ENCODE measurements around the gene OCA2. TPM values are rescaled to one million over a fixed set of nuclear protein-coding genes. Genes with fewer than 3 reads are reported as not detected.

OCA2 gene
- total and polyA plus RNA-seq, 2 of the 8 experiments (the other 6 are each of a cell fraction or from before 2014, with no cell fraction given): 0.20 TPM

- H3K79me1 ChIP-seq (ENCODE audit: low read depth, low read length): no peaks in the 10 kb centered on the region
- no peaks in the 10 kb centered on the region for H4K20me1 ChIP-seq (replicated peaks in 1 of 2; ENCODE audit: control insufficient read depth in 1 of 2, insufficient read depth in 2 of 2, low read length in 2 of 2)
- H3K56ac ChIP-seq (replicated peaks; ENCODE audit: insufficient read length, low read depth, low read length): no peak overlapping the region
- no peak overlapping the region for H3K23ac ChIP-seq (ENCODE audit: insufficient read length)
- no peak overlapping the region for H3K27ac ChIP-seq (ENCODE audit: low read depth, low read length)
- H3K4me3 ChIP-seq (ENCODE audit: extremely low read depth in 1 of 4, insufficient read depth in 2 of 4, low read depth in 3 of 4, low read length in 4 of 4): no peak overlapping the region
- no peaks in the 10 kb centered on the region for H3K79me2 ChIP-seq (ENCODE audit: control insufficient read depth in 1 of 2, insufficient read depth in 2 of 2, low read length in 2 of 2)
- no peak overlapping the region for H4K5ac ChIP-seq (ENCODE audit: insufficient read length, low read depth, low read length)
- no peak overlapping the region for H3K9ac ChIP-seq (replicated peaks in 1 of 4; ENCODE audit: extremely low read depth in 1 of 4, low read depth in 3 of 4, low read length in 3 of 4)
- no peak overlapping the region for H3K14ac ChIP-seq (ENCODE audit: insufficient read length)
- ChIA-PET POLR2A (ENCODE audit: partially characterized antibody) (no interaction called here), CTCF (ENCODE audit: partially characterized antibody) (no interaction called here)
- H2AK5ac ChIP-seq (ENCODE audit: low read depth, low read length): no peak overlapping the region
- peaks cover 0 to 3% of the 10 kb centered on the region in 2 experiments; a peak in 2 of 4 replicates for H3K9me3 ChIP-seq (ENCODE audit: insufficient read depth in 2 of 2, low read depth in 1 of 2, low read length in 1 of 2)
- H3K4ac ChIP-seq (replicated peaks; ENCODE audit: insufficient read length, low read depth, low read length): no peak overlapping the region
- H2BK12ac ChIP-seq (ENCODE audit: low read depth, low read length): no peak overlapping the region
- H4K91ac ChIP-seq (replicated peaks; ENCODE audit: insufficient read length, low read length): no peak overlapping the region
- H3K23me2 ChIP-seq (ENCODE audit: low read depth, low read length): no peaks in the 10 kb centered on the region
- peak overlapping the region; percentile 74; the same call in 1 of the 2 replicates for H2AFZ ChIP-seq (ENCODE audit: low read length)
- no peak overlapping the region for H2BK120ac ChIP-seq (replicated peaks; ENCODE audit: low read depth, low read length)
- no peak overlapping the region for H2BK15ac ChIP-seq (ENCODE audit: low read length)
- no peak overlapping the region for H3K4me2 ChIP-seq (ENCODE audit: insufficient read depth in 1 of 2, low read depth in 2 of 2, low read length in 2 of 2)
- no peaks in the 10 kb centered on the region; a peak in 1 of 7 replicates for H3K27me3 ChIP-seq (replicated peaks in 1 of 4; ENCODE audit: control insufficient read depth in 3 of 4, extremely low read depth in 1 of 4, insufficient read depth in 3 of 4, low read length in 3 of 4)
- peak overlapping the region; percentile 43 for H4K8ac ChIP-seq (ENCODE audit: extremely low read depth, insufficient read depth, low read length)
- FAIRE-seq (no peak), DNase-seq (ENCODE audit: low read depth in 1 of 2, low spot score in 2 of 2) (peak in 1 of 2 experiments; percentile 47)
- H3K36me3 ChIP-seq (ENCODE audit: control insufficient read depth in 2 of 4, insufficient read depth in 4 of 4, low read length in 3 of 4): no peaks in the 10 kb centered on the region
- 95% methylated on average over 20 of the region's 43 CpGs; no CpG with 5 or more reads in 1 of the 2 experiments for WGBS, 2 experiments (ENCODE audit: extremely low coverage in 1 of 2, insufficient coverage in 1 of 2, insufficient read length in 1 of 2, insufficient replicate concordance in 2 of 2, low coverage in 1 of 2, low lambda C conversion rate in 2 of 2, missing lambda C conversion rate in 1 of 2)
- no peaks in the 10 kb centered on the region; a peak in 2 of 7 replicates for H3K4me1 ChIP-seq (replicated peaks in 1 of 4; ENCODE audit: control insufficient read depth in 3 of 4, insufficient read depth in 4 of 4, low read length in 3 of 4)
- no peak overlapping the region for H3K18ac ChIP-seq (ENCODE audit: extremely low read depth, low read length)
- no peak overlapping the region for H2BK5ac ChIP-seq (ENCODE audit: low read depth, low read length)
- no peak overlapping the region for H2BK20ac ChIP-seq (ENCODE audit: low read length)
- TF ChIP-seq KDM1A (IDR thresholded peaks at IDR 0.05; ENCODE audit: borderline replicate concordance, low read length): no peak
- no peak for TF ChIP-seq TBP (IDR thresholded peaks at IDR 0.05; ENCODE audit: low read depth, low read length)
- no peak for TF ChIP-seq RFX5 (IDR thresholded peaks at IDR 0.05; ENCODE audit: borderline replicate concordance, low read depth, low read length)
- no peak for TF ChIP-seq SP1 (IDR thresholded peaks at IDR 0.05; ENCODE audit: low read depth, low read length)
- no peak for TF ChIP-seq KDM4A (IDR thresholded peaks at IDR 0.05; ENCODE audit: low read depth, low read length, severe bottlenecking)
- no peak for TF ChIP-seq SP4 (IDR thresholded peaks at IDR 0.05; ENCODE audit: low read length)
- no peak for TF ChIP-seq JUN (IDR thresholded peaks at IDR 0.05; ENCODE audit: low read depth, low read length)
- TF ChIP-seq, protein P1, sequence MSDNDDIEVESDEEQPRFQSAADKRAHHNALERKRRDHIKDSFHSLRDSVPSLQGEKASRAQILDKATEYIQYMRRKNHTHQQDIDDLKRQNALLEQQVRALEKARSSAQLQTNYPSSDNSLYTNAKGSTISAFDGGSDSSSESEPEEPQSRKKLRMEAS (IDR thresholded peaks at IDR 0.05): no peak
- TF ChIP-seq BACH1 (IDR thresholded peaks at IDR 0.05; ENCODE audit: low read length): no peak
- TF ChIP-seq JUND (IDR thresholded peaks at IDR 0.05; ENCODE audit: low read length): no peak
- no peak for TF ChIP-seq SAP30 (IDR thresholded peaks at IDR 0.05; ENCODE audit: insufficient read depth, insufficient replicate concordance, low read length)
- no peak for TF ChIP-seq RNF2 (IDR thresholded peaks at IDR 0.05; ENCODE audit: borderline replicate concordance, low read depth, low read length, missing control alignments, poor library complexity, severe bottlenecking)
- no peak for TF ChIP-seq ZNF274 (IDR thresholded peaks at IDR 0.05; ENCODE audit: borderline replicate concordance, extremely low read depth, low read length)
Measured at GRCh38 chr15:27902680-27903385, 196.3 kb downstream of the OCA2 start.

Data from H1 (cell line).